GM12878 (cell line): ENCODE measurements around the gene SERTAD1. TPM values are rescaled to one million over a fixed set of nuclear protein-coding genes. Genes with fewer than 3 reads are reported as not detected.

Source experiments
- ATAC-seq: fragments of 200-7000 bp; cut with Tn5 transposase; 3 replicates; pipeline ENCODE4 v1.9.1; 2020; ENCODE audit warnings: mild to moderate bottlenecking, moderate library complexity
- BruUV-seq: library from RNA; stranded (reverse); fragments of 400-500 nt; replicated peaks from 2 replicates; lab custom pipeline; 2021; lab: Mats Ljungman, UMichigan
- CTCF ChIA-PET: fragments of 300-600 bp; sonication (Branson Sonifier 250); formaldehyde crosslinking; extraction: SDS; loops from one replicate; lab custom pipeline; 2021; ENCODE audit warnings: inconsistent platforms; lab: Yijun Ruan, JAX
- POLR2A ChIA-PET: fragments of 350-600 bp; formaldehyde crosslinking; extraction: SDS; loops from one replicate; lab custom pipeline; 2021; ENCODE audit warnings: inconsistent platforms; lab: Charles Lee
- RAD21 ChIA-PET: fragments of 300-600 bp; sonication (Branson Sonifier 250); formaldehyde crosslinking; loops from one replicate; lab custom pipeline; 2023; ENCODE audit warnings: antibody characterized with exemption; ENCODE audit not compliant: unreplicated experiment; lab: Charles Lee
- SMC1A ChIA-PET: fragments of 300-600 bp; sonication (Branson Sonifier 250); formaldehyde crosslinking; loops from one replicate; lab custom pipeline; 2023; ENCODE audit not compliant: unreplicated experiment, uncharacterized antibody; lab: Charles Lee
- DNase-seq: peaks from one replicate; pipeline ENCODE4 v3.0.0-alpha.2; 2011; ENCODE audit warnings: low read depth, low spot score
- FAIRE-seq: peaks from 3 replicates; lab custom pipeline; 2011; peaks lifted over from hg19 to GRCh38; lab: Jason Lieb, UNC
- H2AFZ ChIP-seq: 2 replicates; pipeline ENCODE4 v1.6.0; 2011; ENCODE audit warnings: low read depth, low read length, control low read depth; ENCODE audit not compliant: control insufficient read depth
- H3K27ac ChIP-seq: 2 replicates; pipeline ENCODE4 v1.5.1; 2011; ENCODE audit warnings: control low read depth; ENCODE audit not compliant: control insufficient read depth, insufficient read depth
- H3K27me3 ChIP-seq, 2 experiments: replicated peaks in 1 of 2; 2 replicates each; pipeline versions ENCODE4 v1.6.0 to v1.6.1; 2011; ENCODE audit warnings: low read length in 1 of 2; ENCODE audit not compliant: control insufficient read depth in 2 of 2, insufficient read depth in 2 of 2
- H3K36me3 ChIP-seq, 2 experiments: 2 replicates each; pipeline ENCODE4 v1.5.1; 2011; ENCODE audit warnings: low read length in 1 of 2; ENCODE audit not compliant: control insufficient read depth in 2 of 2, insufficient read depth in 2 of 2
- H3K4me1 ChIP-seq: 2 replicates; pipeline ENCODE4 v1.6.1; 2011; ENCODE audit warnings: mild to moderate bottlenecking, low read length, moderate library complexity, mixed read lengths; ENCODE audit not compliant: control insufficient read depth, insufficient read depth
- H3K4me2 ChIP-seq: 2 replicates; pipeline ENCODE4 v1.6.0; 2011; ENCODE audit warnings: control low read depth; ENCODE audit not compliant: control insufficient read depth, insufficient read depth
- H3K4me3 ChIP-seq: fragments of 200-600 bp; sonication (generic); 2 replicates; pipeline ENCODE4 v1.5.1; 2016
- H3K79me2 ChIP-seq: 2 replicates; pipeline ENCODE4 v1.6.0; 2011; ENCODE audit warnings: low read length; ENCODE audit not compliant: control insufficient read depth, insufficient read depth
- H3K9ac ChIP-seq: 2 replicates; pipeline ENCODE4 v1.8.0; 2011; ENCODE audit warnings: low read length, control low read depth, mixed read lengths; ENCODE audit not compliant: control insufficient read depth, insufficient read depth
- H3K9me3 ChIP-seq: replicated peaks from 3 replicates; pipeline ENCODE4 v1.5.1; 2011; ENCODE audit warnings: mild to moderate bottlenecking, low read length; ENCODE audit not compliant: control insufficient read depth, insufficient read depth
- H4K20me1 ChIP-seq: 2 replicates; pipeline ENCODE4 v1.6.0; 2011; ENCODE audit not compliant: control insufficient read depth, insufficient read depth
- EGR1 ChIP-seq, 2 experiments: IDR thresholded peaks; 1 replicate in 1 of 2; 2 replicates in 1 of 2; pipeline ENCODE4 v1.6.1; 2011 to 2012; ENCODE audit warnings: low read depth in 2 of 2, low read length in 2 of 2, borderline replicate concordance in 1 of 2, mild to moderate bottlenecking in 1 of 2, moderate library complexity in 1 of 2
- HCFC1 ChIP-seq: fragments of 150-350 bp; IDR thresholded peaks from 2 replicates; pipeline ENCODE4 v1.6.1; 2014; ENCODE audit warnings: low read length
- MTA3 ChIP-seq: IDR thresholded peaks from 2 replicates; pipeline ENCODE4 v1.6.1; 2012; ENCODE audit warnings: low read length, inconsistent platforms, borderline replicate concordance
- NFXL1 ChIP-seq: fragments of 450-650 bp; IDR thresholded peaks from 2 replicates; pipeline ENCODE4 v1.6.1; 2017; ENCODE audit warnings: antibody characterized with exemption, mild to moderate bottlenecking, borderline replicate concordance
- NR2C1 ChIP-seq: fragments of 450-650 bp; IDR thresholded peaks from 2 replicates; pipeline ENCODE4 v1.6.1; 2017; ENCODE audit warnings: antibody characterized with exemption, mild to moderate bottlenecking, moderate library complexity
- NR2F1 ChIP-seq: fragments of 450-650 bp; conservative IDR thresholded peaks from 2 replicates; pipeline ENCODE4 v1.6.1; 2017; ENCODE audit warnings: mild to moderate bottlenecking
- PML ChIP-seq: IDR thresholded peaks from 2 replicates; pipeline ENCODE4 v1.6.1; 2012; ENCODE audit warnings: low read length, inconsistent platforms
- SMC3 ChIP-seq: IDR thresholded peaks from 2 replicates; pipeline ENCODE4 v1.6.1; 2011; ENCODE audit warnings: low read length, improper control_type of control experiment, borderline replicate concordance
- SREBF1 ChIP-seq: IDR thresholded peaks from 2 replicates; pipeline ENCODE4 v1.6.1; 2012; ENCODE audit warnings: mild to moderate bottlenecking, low read length
- STAT1 ChIP-seq: fragments of 450-650 bp; conservative IDR thresholded peaks from 2 replicates; pipeline ENCODE4 v1.6.1; 2014; ENCODE audit warnings: antibody characterized with exemption, mild to moderate bottlenecking
- YBX1 ChIP-seq: fragments of 450-650 bp; IDR thresholded peaks from 2 replicates; pipeline ENCODE4 v1.6.1; 2016; ENCODE audit warnings: antibody characterized with exemption
- WGBS: methylation state at CpG from one replicate; pipeline ENCODE4 v1.1.6; 2016; ENCODE audit warnings: low lambda C conversion rate; ENCODE audit not compliant: insufficient replicate concordance, insufficient coverage; ENCODE audit errors: missing lambda C conversion rate; 5-methylcytosine and 5-hydroxymethylcytosine counted together
- in situ Hi-C: fragments of 300-500 bp; cut with MboI; formaldehyde crosslinking; loops from 9 replicates; pipeline ENCODE4 v1.14.3; 2018; ENCODE audit warnings: mixed read lengths
- intact Hi-C: fragments of 100-400 bp; cut with micrococcal nuclease; formaldehyde crosslinking; loops from one replicate; pipeline ENCODE4 v1.14.2; 2022; ENCODE audit not compliant: unreplicated experiment
- polyA plus RNA-seq, 11 experiments: library from polyadenylated mRNA; depleted of rRNA in 4 of 11; unstranded in 6 of 11; stranded (reverse) in 5 of 11; fragments of >200 nt; fragmentation: Nextera tagmentation in 4 of 11; fragmentation: Illumina TruSeq in 1 of 11; extraction: Ambion mirVana in 4 of 11; extraction: Trizol in 1 of 11; gene quantifications; 1 replicate in 1 of 11; 2 replicates in 10 of 11; pipeline versions ENCODE4 v1.2.1 to v1.2.3, GENCODE V29; 2011 to 2016; ENCODE audit warnings: inconsistent platforms in 2 of 11, missing spikeins in 2 of 11, low read depth in 1 of 11
- total RNA-seq, 4 experiments: library from RNA; depleted of rRNA in 3 of 4; stranded (reverse); fragments of >200 nt in 3 of 4; fragmentation: Illumina TruSeq in 1 of 4; extraction: Trizol in 1 of 4; gene quantifications; 2 replicates each; pipeline versions ENCODE4 v1.2.1 to v1.2.3, GENCODE V29; 2013 to 2021
- TF ChIP-seq, protein P1 (sequence below): fragments of 450-650 bp; IDR thresholded peaks from 2 replicates; pipeline ENCODE4 v1.6.1; 2017; ENCODE audit warnings: mild to moderate bottlenecking, moderate library complexity
- TF ChIP-seq, protein P2 (sequence below): IDR thresholded peaks from 2 replicates; pipeline ENCODE4 v1.6.1; 2012; ENCODE audit warnings: low read length, inconsistent platforms

The SERTAD1 gene
- total and polyA plus RNA-seq, 10 of the 15 experiments (the other 5 are each of a cell fraction or from before 2014, with no cell fraction given) = 0.23 to 14.2 (median 8.0) TPM

DNA sequence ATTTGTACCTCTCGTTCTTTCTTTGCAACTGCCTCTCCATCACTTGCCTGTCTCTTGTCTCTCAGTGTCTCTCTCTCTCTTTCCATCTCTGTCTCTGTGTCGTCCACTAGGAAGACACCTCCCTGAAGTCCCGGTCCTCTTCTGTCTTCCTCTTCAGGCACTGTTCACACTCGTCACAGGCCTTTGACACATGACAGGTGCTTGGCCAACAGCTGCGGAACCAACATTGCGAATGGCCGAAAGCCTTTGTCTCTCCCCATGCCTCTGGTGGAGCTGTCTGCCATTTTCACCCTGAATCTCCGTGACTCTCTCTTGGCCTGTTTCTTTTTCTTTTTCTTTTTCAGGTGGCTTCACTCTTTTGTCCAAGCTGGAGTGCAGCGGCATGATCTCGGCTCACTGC, 38.6 kb downstream of the SERTAD1 start:
- DNase-seq (no peak), FAIRE-seq (no peak), ATAC-seq (no peak)
- no peak overlapping the region for H3K4me3 ChIP-seq
- H3K4me1 ChIP-seq = no peaks in the 10 kb centered on the region
- intact Hi-C loops = no loop called here
- BruUV-seq = no TSS peak
- 79% methylated on average over 10 of the region's 10 CpGs for WGBS
- SMC1A ChIA-PET = no interaction called here
- RAD21 ChIA-PET = no interaction called here
- H3K9me3 ChIP-seq = no peaks in the 10 kb centered on the region
- H3K9ac ChIP-seq = no peak overlapping the region
- no peaks in the 10 kb centered on the region for H4K20me1 ChIP-seq
- CTCF ChIA-PET = interaction anchor here (0.8 to 1.2 kb wide), 3 partner anchors 82 to 248 kb away, joined by 3 read pairs; no protein-coding TSS in a partner anchor
- POLR2A ChIA-PET = no interaction called here
- no peaks in the 10 kb centered on the region for H3K27me3 ChIP-seq
- no peak overlapping the region for H2AFZ ChIP-seq
- TF ChIP-seq HCFC1 = no peak
- TF ChIP-seq SREBF1 = no peak
- TF ChIP-seq NR2C1 = no peak
- TF ChIP-seq NR2F1 = no peak
- TF ChIP-seq SMC3 = no peak
- TF ChIP-seq, protein P1, sequence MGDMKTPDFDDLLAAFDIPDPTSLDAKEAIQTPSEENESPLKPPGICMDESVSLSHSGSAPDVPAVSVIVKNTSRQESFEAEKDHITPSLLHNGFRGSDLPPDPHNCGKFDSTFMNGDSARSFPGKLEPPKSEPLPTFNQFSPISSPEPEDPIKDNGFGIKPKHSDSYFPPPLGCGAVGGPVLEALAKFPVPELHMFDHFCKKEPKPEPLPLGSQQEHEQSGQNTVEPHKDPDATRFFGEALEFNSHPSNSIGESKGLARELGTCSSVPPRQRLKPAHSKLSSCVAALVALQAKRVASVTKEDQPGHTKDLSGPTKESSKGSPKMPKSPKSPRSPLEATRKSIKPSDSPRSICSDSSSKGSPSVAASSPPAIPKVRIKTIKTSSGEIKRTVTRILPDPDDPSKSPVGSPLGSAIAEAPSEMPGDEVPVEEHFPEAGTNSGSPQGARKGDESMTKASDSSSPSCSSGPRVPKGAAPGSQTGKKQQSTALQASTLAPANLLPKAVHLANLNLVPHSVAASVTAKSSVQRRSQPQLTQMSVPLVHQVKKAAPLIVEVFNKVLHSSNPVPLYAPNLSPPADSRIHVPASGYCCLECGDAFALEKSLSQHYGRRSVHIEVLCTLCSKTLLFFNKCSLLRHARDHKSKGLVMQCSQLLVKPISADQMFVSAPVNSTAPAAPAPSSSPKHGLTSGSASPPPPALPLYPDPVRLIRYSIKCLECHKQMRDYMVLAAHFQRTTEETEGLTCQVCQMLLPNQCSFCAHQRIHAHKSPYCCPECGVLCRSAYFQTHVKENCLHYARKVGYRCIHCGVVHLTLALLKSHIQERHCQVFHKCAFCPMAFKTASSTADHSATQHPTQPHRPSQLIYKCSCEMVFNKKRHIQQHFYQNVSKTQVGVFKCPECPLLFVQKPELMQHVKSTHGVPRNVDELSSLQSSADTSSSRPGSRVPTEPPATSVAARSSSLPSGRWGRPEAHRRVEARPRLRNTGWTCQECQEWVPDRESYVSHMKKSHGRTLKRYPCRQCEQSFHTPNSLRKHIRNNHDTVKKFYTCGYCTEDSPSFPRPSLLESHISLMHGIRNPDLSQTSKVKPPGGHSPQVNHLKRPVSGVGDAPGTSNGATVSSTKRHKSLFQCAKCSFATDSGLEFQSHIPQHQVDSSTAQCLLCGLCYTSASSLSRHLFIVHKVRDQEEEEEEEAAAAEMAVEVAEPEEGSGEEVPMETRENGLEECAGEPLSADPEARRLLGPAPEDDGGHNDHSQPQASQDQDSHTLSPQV = no peak
- no peak for TF ChIP-seq MTA3
- TF ChIP-seq EGR1 (IDR thresholded peaks at IDR 0.05; ENCODE audit: borderline replicate concordance in 1 of 2, low read depth in 2 of 2, low read length in 2 of 2) = no peak
- TF ChIP-seq, protein P2, sequence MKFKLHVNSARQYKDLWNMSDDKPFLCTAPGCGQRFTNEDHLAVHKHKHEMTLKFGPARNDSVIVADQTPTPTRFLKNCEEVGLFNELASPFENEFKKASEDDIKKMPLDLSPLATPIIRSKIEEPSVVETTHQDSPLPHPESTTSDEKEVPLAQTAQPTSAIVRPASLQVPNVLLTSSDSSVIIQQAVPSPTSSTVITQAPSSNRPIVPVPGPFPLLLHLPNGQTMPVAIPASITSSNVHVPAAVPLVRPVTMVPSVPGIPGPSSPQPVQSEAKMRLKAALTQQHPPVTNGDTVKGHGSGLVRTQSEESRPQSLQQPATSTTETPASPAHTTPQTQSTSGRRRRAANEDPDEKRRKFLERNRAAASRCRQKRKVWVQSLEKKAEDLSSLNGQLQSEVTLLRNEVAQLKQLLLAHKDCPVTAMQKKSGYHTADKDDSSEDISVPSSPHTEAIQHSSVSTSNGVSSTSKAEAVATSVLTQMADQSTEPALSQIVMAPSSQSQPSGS = no peak
- no peak for TF ChIP-seq NFXL1
- TF ChIP-seq YBX1 = no peak
- TF ChIP-seq STAT1 = no peak
- TF ChIP-seq PML = no peak
- in situ Hi-C loops = no loop called here
- H3K4me2 ChIP-seq = no peak overlapping the region
- H3K27ac ChIP-seq = no peak overlapping the region
- H3K79me2 ChIP-seq = no peaks in the 10 kb centered on the region
- no peaks in the 10 kb centered on the region for H3K36me3 ChIP-seq
